ENCODE results near the gene RRAS.

GRCh38 chr19:49667473-49667872 is 27.5 kb upstream of the RRAS start:
- no peak for TF ChIP-seq EZH2 (IDR thresholded peaks at IDR 0.05; ENCODE audit: borderline replicate concordance, insufficient read depth, low read length, poor library complexity, severe bottlenecking)
- TF ChIP-seq, protein P1, sequence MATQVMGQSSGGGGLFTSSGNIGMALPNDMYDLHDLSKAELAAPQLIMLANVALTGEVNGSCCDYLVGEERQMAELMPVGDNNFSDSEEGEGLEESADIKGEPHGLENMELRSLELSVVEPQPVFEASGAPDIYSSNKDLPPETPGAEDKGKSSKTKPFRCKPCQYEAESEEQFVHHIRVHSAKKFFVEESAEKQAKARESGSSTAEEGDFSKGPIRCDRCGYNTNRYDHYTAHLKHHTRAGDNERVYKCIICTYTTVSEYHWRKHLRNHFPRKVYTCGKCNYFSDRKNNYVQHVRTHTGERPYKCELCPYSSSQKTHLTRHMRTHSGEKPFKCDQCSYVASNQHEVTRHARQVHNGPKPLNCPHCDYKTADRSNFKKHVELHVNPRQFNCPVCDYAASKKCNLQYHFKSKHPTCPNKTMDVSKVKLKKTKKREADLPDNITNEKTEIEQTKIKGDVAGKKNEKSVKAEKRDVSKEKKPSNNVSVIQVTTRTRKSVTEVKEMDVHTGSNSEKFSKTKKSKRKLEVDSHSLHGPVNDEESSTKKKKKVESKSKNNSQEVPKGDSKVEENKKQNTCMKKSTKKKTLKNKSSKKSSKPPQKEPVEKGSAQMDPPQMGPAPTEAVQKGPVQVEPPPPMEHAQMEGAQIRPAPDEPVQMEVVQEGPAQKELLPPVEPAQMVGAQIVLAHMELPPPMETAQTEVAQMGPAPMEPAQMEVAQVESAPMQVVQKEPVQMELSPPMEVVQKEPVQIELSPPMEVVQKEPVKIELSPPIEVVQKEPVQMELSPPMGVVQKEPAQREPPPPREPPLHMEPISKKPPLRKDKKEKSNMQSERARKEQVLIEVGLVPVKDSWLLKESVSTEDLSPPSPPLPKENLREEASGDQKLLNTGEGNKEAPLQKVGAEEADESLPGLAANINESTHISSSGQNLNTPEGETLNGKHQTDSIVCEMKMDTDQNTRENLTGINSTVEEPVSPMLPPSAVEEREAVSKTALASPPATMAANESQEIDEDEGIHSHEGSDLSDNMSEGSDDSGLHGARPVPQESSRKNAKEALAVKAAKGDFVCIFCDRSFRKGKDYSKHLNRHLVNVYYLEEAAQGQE (IDR thresholded peaks at IDR 0.05; ENCODE audit: borderline replicate concordance) = no peak
- no peak for TF ChIP-seq CTCF (IDR thresholded peaks at IDR 0.05; ENCODE audit: poor library complexity, severe bottlenecking)
- TF ChIP-seq MXI1 (conservative IDR thresholded peaks at IDR 0.05; ENCODE audit: poor library complexity, severe bottlenecking) = no peak
- TF ChIP-seq POLR2AphosphoS5 (IDR thresholded peaks at IDR 0.05) = no peak
- TF ChIP-seq EP300 (conservative IDR thresholded peaks at IDR 0.05; ENCODE audit: poor library complexity, severe bottlenecking) = no peak

Data from neural cell (in vitro differentiated cells).